AG10803 (cell line): ENCODE results near the gene SH3PXD2B.

ENCODE experiments used
- DNase-seq: peaks from one replicate; pipeline ENCODE4 v3.0.0; 2010; ENCODE audit warnings: low read depth
- H3K4me3 ChIP-seq: 2 replicates; pipeline ENCODE4 v1.5.1; 2011; ENCODE audit warnings: mild to moderate bottlenecking, low read length, control low read depth
- TF ChIP-seq, protein P1 (sequence below): conservative IDR thresholded peaks from 2 replicates; pipeline ENCODE4 v1.5.1; 2011; ENCODE audit warnings: mild to moderate bottlenecking, low read length, control low read depth, inconsistent platforms

The SH3PXD2B gene

DNA sequence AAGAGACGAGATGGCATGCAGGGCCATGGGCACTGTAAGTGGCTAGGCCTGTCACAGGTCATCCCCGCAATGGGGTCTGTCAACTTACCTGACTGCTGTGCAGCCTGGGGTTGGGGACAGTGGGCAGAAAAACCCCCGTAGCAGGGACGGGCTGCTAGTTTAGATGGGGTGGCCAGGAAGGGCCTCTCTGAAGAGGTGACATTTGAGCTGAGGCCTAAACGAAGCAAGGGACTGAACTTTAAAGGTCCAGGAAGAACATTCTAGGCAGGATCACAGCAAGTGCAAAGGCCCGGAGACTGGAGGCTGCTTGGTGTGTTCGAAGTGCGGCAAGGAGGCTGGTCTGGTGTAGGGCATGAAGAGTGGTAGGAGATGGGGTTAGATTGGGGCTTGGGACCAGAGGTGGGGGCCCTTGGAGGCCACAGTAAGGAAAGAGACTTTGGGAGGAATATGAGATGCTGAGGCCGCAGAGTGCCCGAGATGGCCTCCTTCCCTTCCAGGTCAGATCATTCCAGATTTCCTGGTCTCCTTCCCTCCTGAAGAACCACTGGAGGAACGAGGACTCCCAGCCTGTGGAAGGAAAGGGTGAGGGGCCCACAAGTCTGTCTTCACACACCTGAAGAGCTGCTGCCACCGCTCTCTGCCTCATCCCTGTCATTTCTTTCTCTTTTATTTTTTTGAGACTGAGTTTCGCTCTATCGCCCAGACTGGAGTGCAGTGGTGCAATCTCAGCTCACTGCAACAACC, 37.9 kb upstream of the SH3PXD2B start:
- no peak for DNase-seq
- TF ChIP-seq, protein P1, sequence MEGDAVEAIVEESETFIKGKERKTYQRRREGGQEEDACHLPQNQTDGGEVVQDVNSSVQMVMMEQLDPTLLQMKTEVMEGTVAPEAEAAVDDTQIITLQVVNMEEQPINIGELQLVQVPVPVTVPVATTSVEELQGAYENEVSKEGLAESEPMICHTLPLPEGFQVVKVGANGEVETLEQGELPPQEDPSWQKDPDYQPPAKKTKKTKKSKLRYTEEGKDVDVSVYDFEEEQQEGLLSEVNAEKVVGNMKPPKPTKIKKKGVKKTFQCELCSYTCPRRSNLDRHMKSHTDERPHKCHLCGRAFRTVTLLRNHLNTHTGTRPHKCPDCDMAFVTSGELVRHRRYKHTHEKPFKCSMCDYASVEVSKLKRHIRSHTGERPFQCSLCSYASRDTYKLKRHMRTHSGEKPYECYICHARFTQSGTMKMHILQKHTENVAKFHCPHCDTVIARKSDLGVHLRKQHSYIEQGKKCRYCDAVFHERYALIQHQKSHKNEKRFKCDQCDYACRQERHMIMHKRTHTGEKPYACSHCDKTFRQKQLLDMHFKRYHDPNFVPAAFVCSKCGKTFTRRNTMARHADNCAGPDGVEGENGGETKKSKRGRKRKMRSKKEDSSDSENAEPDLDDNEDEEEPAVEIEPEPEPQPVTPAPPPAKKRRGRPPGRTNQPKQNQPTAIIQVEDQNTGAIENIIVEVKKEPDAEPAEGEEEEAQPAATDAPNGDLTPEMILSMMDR = no peak

DNA sequence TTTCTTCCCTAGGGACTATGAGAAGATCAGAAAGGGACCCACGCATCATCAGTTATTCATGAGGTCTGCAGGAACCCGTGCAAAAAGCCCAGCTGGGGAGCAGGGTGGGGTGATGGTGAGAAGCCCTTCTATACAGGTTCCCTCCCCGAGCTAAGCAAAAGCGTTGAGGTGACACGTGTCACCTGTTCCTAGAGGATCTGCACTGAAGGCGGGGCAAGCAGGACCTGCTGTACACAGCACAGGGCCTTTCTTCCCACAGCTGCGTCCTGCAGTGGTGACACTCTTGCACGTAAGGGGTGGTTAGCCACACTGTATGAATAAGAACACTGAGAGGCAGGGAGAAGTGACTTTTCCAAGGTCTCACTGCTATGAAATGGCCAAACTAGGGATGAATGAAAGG, 37.2 kb upstream of the SH3PXD2B start:
- no peak overlapping the region for H3K4me3 ChIP-seq
- TF ChIP-seq, protein P1 = no peak
- no peak for DNase-seq

More for the DNA sequence above, 37.9 kb upstream of the SH3PXD2B start:
- no peak overlapping the region for H3K4me3 ChIP-seq

DNA sequence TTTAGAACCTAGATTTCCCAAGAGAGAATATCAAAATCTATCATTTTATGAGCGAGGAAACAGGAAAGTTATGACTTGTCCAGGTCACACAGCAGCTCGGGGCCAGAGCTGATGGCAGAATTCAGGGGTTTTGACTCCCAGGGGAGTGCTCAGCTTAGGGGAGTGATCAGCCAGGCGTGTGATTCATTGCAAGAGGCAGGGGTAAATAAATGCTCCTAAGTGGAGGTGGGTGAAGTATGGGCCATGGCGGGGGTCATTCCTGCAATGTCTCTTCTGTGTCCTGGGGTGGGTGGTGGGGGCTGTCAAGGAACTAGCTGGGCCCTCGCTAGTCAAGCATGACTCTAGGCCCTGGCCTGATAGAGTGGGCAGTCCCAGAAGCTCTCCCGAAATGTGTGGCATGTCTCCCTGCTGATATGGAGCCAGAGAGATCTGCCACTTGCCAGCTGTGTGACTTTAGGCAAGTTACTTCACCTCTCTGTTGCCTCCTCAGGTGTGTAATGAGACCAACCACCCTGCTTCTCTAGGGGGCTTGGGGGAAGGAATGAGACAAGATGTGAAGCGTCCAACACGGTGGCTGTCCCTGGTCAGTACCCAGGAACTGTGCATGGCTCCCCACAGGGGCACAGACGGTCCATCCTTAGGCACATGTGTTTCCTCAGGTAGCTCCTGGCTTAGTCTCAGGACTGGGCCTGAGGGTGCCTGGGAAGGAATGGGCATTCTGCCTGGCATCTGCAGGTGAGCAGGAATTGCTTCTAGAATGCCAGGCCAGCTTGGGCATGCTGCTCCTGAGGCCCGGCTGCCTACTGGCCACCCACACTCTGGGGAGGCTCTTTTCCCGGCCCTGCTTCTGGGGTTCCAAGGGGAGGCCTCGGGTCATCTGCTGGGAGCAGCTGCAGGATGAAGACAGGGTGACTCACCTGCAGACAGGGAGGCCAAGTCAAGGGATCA, 36.5 kb upstream of the SH3PXD2B start:
- DNase-seq = no peak
- TF ChIP-seq, protein P1 = no peak
- H3K4me3 ChIP-seq = no peak overlapping the region

DNA sequence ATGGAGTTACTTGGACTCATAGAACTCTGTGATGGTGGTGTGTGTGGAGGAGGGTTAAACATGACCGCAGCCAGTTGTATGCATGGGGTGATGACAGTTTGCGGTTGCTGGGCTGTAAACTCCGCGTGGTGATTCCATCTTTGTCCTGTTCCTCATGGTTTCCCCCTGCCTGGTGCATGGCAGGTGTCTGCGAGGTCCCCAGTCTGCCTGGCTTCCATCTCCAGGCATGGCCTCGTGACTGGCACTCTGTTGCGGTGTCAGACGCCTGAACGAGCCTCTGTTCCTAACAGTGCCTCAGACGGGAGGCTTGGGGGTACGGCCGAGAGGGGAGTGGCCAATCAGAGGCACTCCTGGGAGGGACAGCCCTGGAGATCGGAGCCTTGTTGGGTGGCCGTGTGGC, 33.9 kb upstream of the SH3PXD2B start:
- TF ChIP-seq, protein P1 = no peak
- no peak overlapping the region for H3K4me3 ChIP-seq
- DNase-seq = no peak

DNA sequence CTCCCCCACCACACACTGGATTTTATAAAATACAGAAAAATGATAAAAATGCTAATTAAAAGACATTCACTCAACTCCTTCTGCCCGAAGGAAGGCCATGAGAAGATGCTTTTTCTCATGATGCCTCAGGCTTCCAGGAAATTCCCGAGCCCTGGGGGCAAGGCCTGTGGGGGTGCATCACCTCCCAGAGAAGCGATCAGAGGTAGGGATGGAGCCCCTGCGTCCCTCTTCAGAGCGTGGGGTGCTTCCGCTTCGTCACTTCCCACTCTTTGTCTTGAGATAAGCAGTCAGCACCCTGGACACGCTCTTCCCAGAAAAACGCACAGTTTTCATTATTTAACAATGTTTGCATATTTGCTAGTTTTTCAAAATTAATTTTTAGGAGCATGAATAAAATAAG, 33.3 kb upstream of the SH3PXD2B start:
- TF ChIP-seq, protein P1 = no peak
- no peak for DNase-seq
- H3K4me3 ChIP-seq = no peak overlapping the region

DNA sequence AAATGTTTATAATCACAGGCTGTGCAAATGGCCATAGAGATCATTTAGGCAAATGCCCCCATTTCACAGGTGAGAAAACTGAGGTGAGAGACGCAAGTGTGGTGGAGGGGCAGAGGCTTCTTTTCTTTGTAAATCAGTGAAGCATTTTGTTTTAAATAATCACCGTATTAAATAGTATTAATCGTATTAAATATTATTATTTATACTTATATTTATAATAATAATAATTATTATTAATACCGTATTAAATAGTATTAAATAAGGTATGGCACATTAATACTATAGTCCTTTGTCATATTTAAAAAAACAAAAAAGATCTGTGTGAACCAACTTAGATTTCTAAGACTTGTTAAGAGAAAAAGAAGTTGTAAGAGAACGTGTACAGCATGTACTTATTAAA, 32.6 kb upstream of the SH3PXD2B start:
- no peak for DNase-seq
- H3K4me3 ChIP-seq = no peak overlapping the region
- TF ChIP-seq, protein P1 = no peak

DNA sequence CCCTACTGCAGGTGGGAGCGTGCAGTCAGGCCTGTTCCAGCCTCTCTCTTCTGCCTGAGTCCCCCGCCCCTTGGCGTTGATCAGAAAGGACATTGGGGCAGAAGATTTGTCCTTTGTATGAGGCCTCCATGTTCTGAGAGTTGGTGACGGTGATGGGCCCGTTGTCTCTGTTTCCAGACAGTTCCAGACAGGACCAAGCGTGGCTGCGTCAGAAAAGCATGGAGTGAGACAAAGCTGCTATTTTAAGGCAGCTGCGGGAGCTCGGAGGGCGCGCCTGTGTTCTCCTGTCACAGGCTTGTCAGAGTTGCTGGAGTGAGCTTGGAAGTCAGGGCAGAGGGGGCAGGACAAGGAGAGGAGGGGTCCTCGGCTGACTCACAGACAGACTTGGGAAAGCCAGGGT, 32.1 kb upstream of the SH3PXD2B start:
- no peak for DNase-seq
- no peak overlapping the region for H3K4me3 ChIP-seq
- TF ChIP-seq, protein P1 = no peak
